Heart right ventricle (tissue), 16 donors: Measurements from ENCODE around the gene SCAND1. TPM values are rescaled to one million over a fixed set of nuclear protein-coding genes. Genes with fewer than 3 reads are reported as not detected.

ENCODE experiments used
- ATAC-seq, 8 donors: fragments of 200-7000 bp; cut with Tn5 transposase; one replicate each; pipeline ENCODE4 v1.9.1; 2020; ENCODE audit warnings: mild to moderate bottlenecking in 8 of 8, moderate library complexity in 8 of 8, moderate number of reproducible peaks in 1 of 8
- DNase-seq, 2 donors: peaks; one replicate each; pipeline ENCODE4 v3.0.0-alpha.2; 2020
- H3K27ac ChIP-seq, 10 donors: fragments of 200-600 bp; sonication (generic) in 2 of 10; one replicate each; pipeline versions ENCODE4 v1.5.0 to v1.8.0; 2020 to 2022; ENCODE audit warnings: mild to moderate bottlenecking in 3 of 10
- H3K27me3 ChIP-seq, 7 donors: fragments of 200-600 bp; one replicate each; pipeline ENCODE4 v1.8.0; 2021 to 2022; ENCODE audit warnings: mild to moderate bottlenecking in 2 of 7
- H3K36me3 ChIP-seq, 9 donors: fragments of 200-600 bp; sonication (generic) in 1 of 9; one replicate each; pipeline versions ENCODE4 v1.5.0 to v1.8.0; 2020 to 2022; ENCODE audit warnings: mild to moderate bottlenecking in 2 of 9
- H3K4me1 ChIP-seq, 9 donors: fragments of 200-600 bp; sonication (generic) in 1 of 9; one replicate each; pipeline versions ENCODE4 v1.5.0 to v1.8.0; 2020 to 2022; ENCODE audit warnings: mild to moderate bottlenecking in 4 of 9
- H3K4me3 ChIP-seq, 10 donors: fragments of 200-600 bp; sonication (generic) in 2 of 10; one replicate each; pipeline versions ENCODE4 v1.5.0 to v1.8.0; 2020 to 2022; ENCODE audit warnings: mild to moderate bottlenecking in 7 of 10, moderate library complexity in 2 of 10
- H3K9me3 ChIP-seq, 11 donors: fragments of 200-600 bp in 10 of 11; sonication (generic) in 2 of 11; one replicate each; pipeline versions ENCODE4 v1.5.0 to v1.8.0; 2013 to 2022; ENCODE audit warnings: mild to moderate bottlenecking in 2 of 11, control low read depth in 1 of 11, moderate library complexity in 1 of 11
- WGBS, 2 donors: extraction: QIAGEN DNeasy Blood & Tissue Kit; methylation state at CpG; one replicate each; pipeline ENCODE4 v1.1.7; 2013; ENCODE audit warnings: inconsistent platforms in 1 of 2; 5-methylcytosine and 5-hydroxymethylcytosine counted together
- intact Hi-C, 10 donors: fragments of 100-400 bp; cut with DNase I; formaldehyde crosslinking; loops; one replicate each; pipeline versions ENCODE4 v1.11.1 to v1.14.2; 2022
- polyA plus RNA-seq, 2 donors: library from polyadenylated mRNA; stranded (reverse); fragments of 200-250 nt; gene quantifications; one replicate each; pipeline ENCODE4 v1.2.3, GENCODE V29; 2013
- total RNA-seq, 10 donors: library from RNA; stranded (reverse); fragmentation: NEBNext Ultra II Directional in 3 of 10; extraction: Animal tissue kit (Norgen Biotek cat#: 25700) in 3 of 10; gene quantifications; one replicate each; pipeline versions ENCODE4 v1.2.1 to v1.2.4, GENCODE V29; 2021 to 2023
- TF ChIP-seq, protein P1 (sequence below), 9 donors: fragments of 200-600 bp; sonication (generic) in 2 of 9; IDR thresholded peaks; one replicate each; pipeline versions ENCODE4 v1.5.0 to v1.8.0; 2021 to 2022; ENCODE audit warnings: antibody characterized with exemption in 9 of 9, mild to moderate bottlenecking in 5 of 9, moderate library complexity in 1 of 9
- donor health status: Arrhythmogenic right ventricular cardiomyopathy.
- donor health status: ischemic (EF 13 %, LVEDD 7.1; RV severe dilation, severe dysfunction).
- donor health status: healthy with polysubstance abuse.
- donor health status: DM: no; HTN: yes; CAD: no.
- donor health status: DM: no; HTN: no; CAD: no.
- donor health status: ischemic (EF 25% LVEDD 6.9; RV normal size, moderate dysfunction).
- donor health status: ischemic (EF 25% LVEDD 5.7; RV mildly dilated, moderate dysfunction).
- donor health status: healthy.
- donor health status: DM: yes; HTN: yes; CAD: no.
- donor health status: Ischemic cardiomyopathy.
- donor health status: ischemic (EF 35%, LVEDD 5.7; RV mildly dilated, moderate dysfunction).
- donor health status: nonischemic (EF 11% LVEDD 7.7; RV severe dilation, severe dysfunction).
- donor health status: DM: yes; HTN: yes; CAD: no.
- donor health status: PGD.
- donor health status: ischemic (EF 29% LVEDD 5.4; RV normal size, mild dysfunction).
- donor health status: nonischemic (EF 23%, LVEDD 6.1; RV moderate dilation, normal function).

SCAND1 gene
- total and polyA plus RNA-seq, 12 donors, result 29.9 to 217 (median 41.1) TPM

- Histone ChIP-seq H3K9me3 (no peaks in the 10 kb centered on the region), H3K36me3 (peaks cover 0 to 67% (median 0%) of the 10 kb centered on the region in 9 donors), H3K27ac (peak overlapping the region in 1 of 10 donors; percentile 50), H3K4me3 (no peak overlapping the region), H3K4me1 (peaks cover 7 to 35% (median 14%) of the 10 kb centered on the region in 9 donors), H3K27me3 (no peaks in the 10 kb centered on the region)
- peak in 2 of 8 donors; percentile 28 to 59 for ATAC-seq
- 83 to 92% methylated on average over 2 of the region's 2 CpGs for WGBS, 2 donors
- intact Hi-C loops, result no loop called here
- TF ChIP-seq, protein P1, sequence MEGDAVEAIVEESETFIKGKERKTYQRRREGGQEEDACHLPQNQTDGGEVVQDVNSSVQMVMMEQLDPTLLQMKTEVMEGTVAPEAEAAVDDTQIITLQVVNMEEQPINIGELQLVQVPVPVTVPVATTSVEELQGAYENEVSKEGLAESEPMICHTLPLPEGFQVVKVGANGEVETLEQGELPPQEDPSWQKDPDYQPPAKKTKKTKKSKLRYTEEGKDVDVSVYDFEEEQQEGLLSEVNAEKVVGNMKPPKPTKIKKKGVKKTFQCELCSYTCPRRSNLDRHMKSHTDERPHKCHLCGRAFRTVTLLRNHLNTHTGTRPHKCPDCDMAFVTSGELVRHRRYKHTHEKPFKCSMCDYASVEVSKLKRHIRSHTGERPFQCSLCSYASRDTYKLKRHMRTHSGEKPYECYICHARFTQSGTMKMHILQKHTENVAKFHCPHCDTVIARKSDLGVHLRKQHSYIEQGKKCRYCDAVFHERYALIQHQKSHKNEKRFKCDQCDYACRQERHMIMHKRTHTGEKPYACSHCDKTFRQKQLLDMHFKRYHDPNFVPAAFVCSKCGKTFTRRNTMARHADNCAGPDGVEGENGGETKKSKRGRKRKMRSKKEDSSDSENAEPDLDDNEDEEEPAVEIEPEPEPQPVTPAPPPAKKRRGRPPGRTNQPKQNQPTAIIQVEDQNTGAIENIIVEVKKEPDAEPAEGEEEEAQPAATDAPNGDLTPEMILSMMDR (IDR thresholded peaks at IDR 0.05), result no peak
- peak in 1 of 2 donors; percentile 21 for DNase-seq
Observed at GRCh38 chr20:35947907-35948306, 6.4 kb downstream of the SCAND1 start.

- WGBS, 2 donors, result 84% methylated on average over 9 of the region's 9 CpGs
- no peaks in the 10 kb centered on the region for H3K27me3 ChIP-seq
- TF ChIP-seq, protein P1 (IDR thresholded peaks at IDR 0.05), result peak in 4 of 9 donors; percentile 18 to 29 (median 28)
- peak overlapping the region in 1 of 10 donors; percentile 50 for H3K27ac ChIP-seq
- peaks cover 3 to 31% (median 10%) of the 10 kb centered on the region in 9 donors for H3K4me1 ChIP-seq
- DNase-seq (no peak), ATAC-seq (peak in 2 of 8 donors; percentile 10 to 38)
- peaks cover 0 to 72% (median 3%) of the 10 kb centered on the region in 9 donors for H3K36me3 ChIP-seq
- intact Hi-C loops, result no loop called here
- no peak overlapping the region for H3K4me3 ChIP-seq
- no peaks in the 10 kb centered on the region for H3K9me3 ChIP-seq
Observed at GRCh38 chr20:35947489-35947888, 6.8 kb downstream of the SCAND1 start.

DNA sequence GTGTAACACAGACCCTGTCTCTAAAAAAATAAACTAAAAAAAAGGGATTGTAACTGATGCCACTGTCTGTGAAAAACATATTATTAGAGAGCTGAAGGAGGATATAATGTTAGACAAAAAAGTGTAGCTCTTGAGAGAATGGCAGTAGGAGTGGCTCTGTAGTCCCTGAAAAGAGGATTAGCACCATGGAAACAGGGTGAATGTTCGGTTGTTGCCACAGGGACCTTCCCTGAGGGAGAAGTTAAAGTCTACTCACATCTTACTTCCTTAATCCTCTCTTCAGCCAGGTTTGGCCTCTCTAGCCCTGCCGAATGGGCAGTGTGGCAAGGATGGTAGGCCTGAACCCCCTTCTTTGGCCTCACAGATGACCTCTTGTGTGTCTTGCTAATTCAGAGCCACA lies 12.1 kb downstream of the SCAND1 start:
- Histone ChIP-seq H3K4me1 (peaks cover 0 to 1% (median 0%) of the 10 kb centered on the region in 9 donors), H3K9me3 (no peaks in the 10 kb centered on the region), H3K27me3 (no peaks in the 10 kb centered on the region), H3K36me3 (peaks cover 0 to 95% (median 32%) of the 10 kb centered on the region in 9 donors), H3K4me3 (no peak overlapping the region), H3K27ac (no peak overlapping the region)
- intact Hi-C loops, result no loop called here
- ATAC-seq (no peak), DNase-seq (no peak)
- TF ChIP-seq, protein P1 (IDR thresholded peaks at IDR 0.05), result no peak
- WGBS, 2 donors, result 83 to 86% methylated on average over 2 of the region's 2 CpGs

DNA sequence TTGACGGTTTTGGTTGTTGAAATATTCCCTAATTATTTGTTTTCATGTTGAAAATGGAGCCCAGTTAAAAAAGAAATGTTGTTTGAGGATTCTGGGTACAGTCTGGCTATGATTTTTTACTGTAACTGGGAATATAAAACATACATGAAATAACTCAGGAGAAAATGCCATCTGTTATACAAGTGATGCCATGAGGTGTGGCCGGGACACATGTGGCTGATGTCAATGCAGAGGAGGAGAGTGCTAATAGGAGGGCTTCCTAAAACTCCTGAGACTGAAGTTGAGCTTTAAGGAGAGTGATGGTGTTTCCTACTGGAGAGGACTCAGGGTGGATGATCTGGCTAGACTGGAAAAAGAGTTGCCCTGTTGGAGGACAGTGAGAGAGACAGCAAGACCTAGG lies 12.7 kb downstream of the SCAND1 start:
- ATAC-seq (no peak), DNase-seq (no peak)
- Histone ChIP-seq H3K36me3 (peaks cover 0 to 95% (median 32%) of the 10 kb centered on the region in 9 donors), H3K27me3 (no peaks in the 10 kb centered on the region), H3K27ac (no peak overlapping the region), H3K4me3 (no peak overlapping the region), H3K4me1 (no peaks in the 10 kb centered on the region), H3K9me3 (no peaks in the 10 kb centered on the region)
- intact Hi-C loops, result no loop called here
- 94 to 96% methylated on average over 2 of the region's 2 CpGs for WGBS, 2 donors
- TF ChIP-seq, protein P1 (IDR thresholded peaks at IDR 0.05), result no peak
